Breast epithelium (tissue), 3 donors: ENCODE results near the gene SCN1B.
"Not testable (repeated sequence)": the region's sequence is repeated elsewhere in the genome, so short reads cannot be mapped to it uniquely, and the experiment has no call there.

Experiments used
- CTCF ChIP-seq, 3 donors: fragments of 450-650 bp; IDR thresholded peaks; one replicate each; pipeline ENCODE4 v1.5.1; 2016 to 2017; ENCODE audit warnings: antibody characterized with exemption in 3 of 3, mild to moderate bottlenecking in 3 of 3, moderate library complexity in 3 of 3
- POLR2AphosphoS5 ChIP-seq, 3 donors: sonication (generic); formaldehyde crosslinking; IDR thresholded peaks; one replicate each; pipeline ENCODE4 v1.6.1; 2017; ENCODE audit warnings: antibody characterized with exemption in 3 of 3

- TF ChIP-seq POLR2AphosphoS5, CTCF (IDR thresholded peaks at IDR 0.05): not testable (repeated sequence)
These were observed 21.0 kb downstream of the SCN1B start for GRCh38 chr19:35051268-35051667.
